DND-41 (cell line): ENCODE data around the gene ATPAF1.

Experiments used
- ATAC-seq: fragments of 200-7000 bp; cut with Tn5 transposase; 3 replicates; pipeline ENCODE4 v1.9.1; 2021; ENCODE audit warnings: low read depth; ENCODE audit not compliant: insufficient read depth
- DNase-seq: peaks from one replicate; pipeline ENCODE4 v3.0.0-alpha.2; 2020
- H2AFZ ChIP-seq: 2 replicates; pipeline ENCODE4 v1.6.0; 2012; ENCODE audit warnings: low read depth, low read length
- H3K27ac ChIP-seq: 2 replicates; pipeline ENCODE4 v1.5.1; 2012; ENCODE audit warnings: low read length, inconsistent platforms
- H3K27me3 ChIP-seq: fragments of 200-600 bp; sonication (generic); 2 replicates; pipeline ENCODE4 v1.6.0; 2012; ENCODE audit warnings: low read length, mild to moderate bottlenecking, inconsistent platforms; ENCODE audit not compliant: insufficient read depth, poor library complexity
- H3K36me3 ChIP-seq: 2 replicates; pipeline ENCODE4 v1.5.1; 2012; ENCODE audit warnings: low read length, inconsistent platforms; ENCODE audit not compliant: insufficient read depth
- H3K4me1 ChIP-seq: 2 replicates; pipeline ENCODE4 v1.5.1; 2012; ENCODE audit warnings: mild to moderate bottlenecking, low read length; ENCODE audit not compliant: insufficient read depth
- H3K4me2 ChIP-seq: 2 replicates; pipeline ENCODE4 v1.6.0; 2012; ENCODE audit warnings: mild to moderate bottlenecking, moderate library complexity, low read length, inconsistent platforms; ENCODE audit not compliant: insufficient read depth
- H3K4me3 ChIP-seq, 2 experiments: fragments of 200-600 bp in 1 of 2; shearing (Covaris generic) in 1 of 2; 2 replicates each; pipeline ENCODE4 v1.5.1; 2012 to 2016; ENCODE audit warnings: inconsistent platforms in 2 of 2, low read length in 2 of 2, mild to moderate bottlenecking in 2 of 2, low read depth in 1 of 2, moderate library complexity in 1 of 2
- H3K79me2 ChIP-seq: 2 replicates; pipeline ENCODE4 v1.6.0; 2012; ENCODE audit warnings: low read length, inconsistent platforms; ENCODE audit not compliant: insufficient read depth
- H3K9ac ChIP-seq: 2 replicates; pipeline ENCODE4 v1.6.0; 2012; ENCODE audit warnings: low read depth, mild to moderate bottlenecking, inconsistent platforms, low read length, moderate library complexity
- H3K9me3 ChIP-seq: 2 replicates; pipeline ENCODE4 v1.5.1; 2012; ENCODE audit warnings: low read length, moderate library complexity, mild to moderate bottlenecking, inconsistent platforms; ENCODE audit not compliant: insufficient read depth, severe bottlenecking
- H4K20me1 ChIP-seq: 2 replicates; pipeline ENCODE4 v1.6.0; 2012; ENCODE audit warnings: low read length; ENCODE audit not compliant: insufficient read depth
- CTCF ChIP-seq: IDR thresholded peaks from 2 replicates; pipeline ENCODE4 v1.5.1; 2012; ENCODE audit warnings: borderline replicate concordance, low read length, moderate library complexity, mild to moderate bottlenecking; ENCODE audit not compliant: poor library complexity, severe bottlenecking; ENCODE audit errors: extremely low read depth
- EZH2 ChIP-seq: IDR thresholded peaks from 3 replicates; pipeline ENCODE4 v1.6.1; 2012; ENCODE audit warnings: borderline replicate concordance, low read depth, mild to moderate bottlenecking, moderate library complexity, low read length, inconsistent platforms; ENCODE audit not compliant: severe bottlenecking

Gene ATPAF1

DNA sequence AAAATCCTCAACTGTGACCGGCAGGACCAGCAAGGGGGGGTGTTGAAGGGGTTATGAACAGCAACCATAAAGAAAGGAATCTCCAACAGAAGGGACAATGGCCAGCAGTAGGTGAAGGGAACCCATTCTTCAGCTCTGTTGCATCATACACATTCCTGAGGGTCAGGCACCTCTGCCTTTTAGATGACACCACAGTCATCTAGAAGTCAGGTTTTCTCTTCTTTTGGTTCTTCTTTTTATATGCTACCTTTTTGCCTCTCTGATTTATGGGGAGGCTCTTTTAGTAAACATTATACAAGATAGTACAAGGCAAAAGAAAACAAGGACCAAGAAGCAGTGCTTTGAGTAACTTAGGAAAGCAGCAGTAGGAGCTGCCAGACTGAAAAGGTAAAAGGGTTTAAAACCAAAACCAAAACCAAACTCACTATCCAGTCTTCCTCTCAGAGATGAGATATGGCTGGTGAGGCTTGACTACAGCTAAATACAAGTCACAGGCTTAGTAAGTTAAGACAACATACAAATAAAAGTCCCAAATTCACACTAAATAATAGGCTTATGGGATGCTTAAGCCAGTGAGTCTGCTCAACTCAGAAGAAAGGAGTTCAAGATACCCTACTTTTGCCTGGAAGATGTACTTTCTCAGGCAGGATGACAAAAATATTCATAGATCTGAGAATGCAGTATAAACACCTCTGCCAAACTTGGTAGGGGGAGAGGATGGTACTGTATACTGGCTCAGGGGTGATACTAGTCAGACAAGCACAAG lies 7.6 kb upstream of the ATPAF1 start:
- H3K27me3 ChIP-seq = no peaks in the 10 kb centered on the region
- no peak overlapping the region for H3K4me3 ChIP-seq
- H3K36me3 ChIP-seq = peaks cover 68% of the 10 kb centered on the region
- no peaks in the 10 kb centered on the region for H3K79me2 ChIP-seq
- H3K4me2 ChIP-seq = no peak overlapping the region
- no peak for TF ChIP-seq CTCF
- no peak for TF ChIP-seq EZH2
- peak; percentile 63; the same call in 1 of the 3 replicates for ATAC-seq
- no peak overlapping the region for H3K9ac ChIP-seq
- no peak overlapping the region for H3K27ac ChIP-seq
- no peaks in the 10 kb centered on the region for H4K20me1 ChIP-seq
- no peak overlapping the region for H2AFZ ChIP-seq
- no peaks in the 10 kb centered on the region for H3K9me3 ChIP-seq
- DNase-seq = no peak
- H3K4me1 ChIP-seq = no peaks in the 10 kb centered on the region

GRCh38 chr1:46673749-46674182 lies 5.6 kb upstream of the ATPAF1 start:
- Histone ChIP-seq H3K27ac (no peak overlapping the region), H3K9me3 (no peaks in the 10 kb centered on the region), H3K79me2 (no peaks in the 10 kb centered on the region), H4K20me1 (no peaks in the 10 kb centered on the region), H3K27me3 (no peaks in the 10 kb centered on the region), H3K36me3 (peaks cover 49% of the 10 kb centered on the region), H2AFZ (no peak overlapping the region), H3K4me1 (0 out of 2 replicates have a peak, but pooled peaks cover under 1% of the 10 kb centered on the region), H3K4me3 (no peak overlapping the region), H3K4me2 (no peak overlapping the region), H3K9ac (no peak overlapping the region)
- TF ChIP-seq CTCF (no peak), EZH2 (no peak)
- DNase-seq (no peak), ATAC-seq (0 out of 3 replicates have a peak, but pooled peaks have one; percentile 39)

GRCh38 chr1:46672696-46673095 lies 4.5 kb upstream of the ATPAF1 start:
- Histone ChIP-seq H3K9me3 (no peaks in the 10 kb centered on the region), H3K36me3 (peaks cover 41% of the 10 kb centered on the region), H3K4me1 (peaks cover 5% of the 10 kb centered on the region; the same call in 1 of the 2 replicates), H3K27ac (no peak overlapping the region), H3K4me3 (no peak overlapping the region), H4K20me1 (no peaks in the 10 kb centered on the region), H3K4me2 (no peak overlapping the region), H3K27me3 (no peaks in the 10 kb centered on the region), H3K9ac (no peak overlapping the region), H2AFZ (no peak overlapping the region), H3K79me2 (peaks cover 2% of the 10 kb centered on the region)
- TF ChIP-seq CTCF (no peak), EZH2 (no peak)
- DNase-seq = no peak
- ATAC-seq = no peak
